Heart right ventricle (tissue), 16 donors: ENCODE measurements around the gene MTHFSD. TPM values are rescaled to one million over a fixed set of nuclear protein-coding genes. Genes with fewer than 3 reads are reported as not detected.

Source experiments
- ATAC-seq, 8 donors: fragments of 200-7000 bp; cut with Tn5 transposase; one replicate each; pipeline ENCODE4 v1.9.1; 2020; ENCODE audit warnings: mild to moderate bottlenecking in 8 of 8, moderate library complexity in 8 of 8, moderate number of reproducible peaks in 1 of 8
- DNase-seq, 2 donors: peaks; one replicate each; pipeline ENCODE4 v3.0.0-alpha.2; 2020
- H3K27ac ChIP-seq, 10 donors: fragments of 200-600 bp; sonication (generic) in 2 of 10; one replicate each; pipeline versions ENCODE4 v1.5.0 to v1.8.0; 2020 to 2022; ENCODE audit warnings: mild to moderate bottlenecking in 3 of 10
- H3K27me3 ChIP-seq, 7 donors: fragments of 200-600 bp; one replicate each; pipeline ENCODE4 v1.8.0; 2021 to 2022; ENCODE audit warnings: mild to moderate bottlenecking in 2 of 7
- H3K36me3 ChIP-seq, 9 donors: fragments of 200-600 bp; sonication (generic) in 1 of 9; one replicate each; pipeline versions ENCODE4 v1.5.0 to v1.8.0; 2020 to 2022; ENCODE audit warnings: mild to moderate bottlenecking in 2 of 9
- H3K4me1 ChIP-seq, 9 donors: fragments of 200-600 bp; sonication (generic) in 1 of 9; one replicate each; pipeline versions ENCODE4 v1.5.0 to v1.8.0; 2020 to 2022; ENCODE audit warnings: mild to moderate bottlenecking in 4 of 9
- H3K4me3 ChIP-seq, 10 donors: fragments of 200-600 bp; sonication (generic) in 2 of 10; one replicate each; pipeline versions ENCODE4 v1.5.0 to v1.8.0; 2020 to 2022; ENCODE audit warnings: mild to moderate bottlenecking in 7 of 10, moderate library complexity in 2 of 10
- H3K9me3 ChIP-seq, 11 donors: fragments of 200-600 bp in 10 of 11; sonication (generic) in 2 of 11; one replicate each; pipeline versions ENCODE4 v1.5.0 to v1.8.0; 2013 to 2022; ENCODE audit warnings: mild to moderate bottlenecking in 2 of 11, control low read depth in 1 of 11, moderate library complexity in 1 of 11
- CTCF ChIP-seq, 9 donors: fragments of 200-600 bp; sonication (generic) in 2 of 9; IDR thresholded peaks; one replicate each; pipeline versions ENCODE4 v1.5.0 to v1.8.0; 2021 to 2022; ENCODE audit warnings: antibody characterized with exemption in 9 of 9, mild to moderate bottlenecking in 5 of 9, moderate library complexity in 1 of 9
- WGBS, 2 donors: extraction: QIAGEN DNeasy Blood & Tissue Kit; methylation state at CpG; one replicate each; pipeline ENCODE4 v1.1.7; 2013; ENCODE audit warnings: inconsistent platforms in 1 of 2; 5-methylcytosine and 5-hydroxymethylcytosine counted together
- intact Hi-C, 10 donors: fragments of 100-400 bp; cut with DNase I; formaldehyde crosslinking; loops; one replicate each; pipeline versions ENCODE4 v1.11.1 to v1.14.2; 2022
- polyA plus RNA-seq, 2 donors: library from polyadenylated mRNA; stranded (reverse); fragments of 200-250 nt; gene quantifications; one replicate each; pipeline ENCODE4 v1.2.3, GENCODE V29; 2013
- total RNA-seq, 10 donors: library from RNA; stranded (reverse); fragmentation: NEBNext Ultra II Directional in 3 of 10; extraction: Animal tissue kit (Norgen Biotek cat#: 25700) in 3 of 10; gene quantifications; one replicate each; pipeline versions ENCODE4 v1.2.1 to v1.2.4, GENCODE V29; 2021 to 2023
- donor health status: Arrhythmogenic right ventricular cardiomyopathy.
- donor health status: ischemic (EF 13 %, LVEDD 7.1; RV severe dilation, severe dysfunction).
- donor health status: healthy with polysubstance abuse.
- donor health status: DM: no; HTN: yes; CAD: no.
- donor health status: DM: no; HTN: no; CAD: no.
- donor health status: ischemic (EF 25% LVEDD 6.9; RV normal size, moderate dysfunction).
- donor health status: ischemic (EF 25% LVEDD 5.7; RV mildly dilated, moderate dysfunction).
- donor health status: healthy.
- donor health status: DM: yes; HTN: yes; CAD: no.
- donor health status: Ischemic cardiomyopathy.
- donor health status: ischemic (EF 35%, LVEDD 5.7; RV mildly dilated, moderate dysfunction).
- donor health status: nonischemic (EF 11% LVEDD 7.7; RV severe dilation, severe dysfunction).
- donor health status: DM: yes; HTN: yes; CAD: no.
- donor health status: PGD.
- donor health status: ischemic (EF 29% LVEDD 5.4; RV normal size, mild dysfunction).
- donor health status: nonischemic (EF 23%, LVEDD 6.1; RV moderate dilation, normal function).

The MTHFSD gene
- total and polyA plus RNA-seq, 12 donors = 5.1 to 13.1 (median 11.3) TPM

DNA sequence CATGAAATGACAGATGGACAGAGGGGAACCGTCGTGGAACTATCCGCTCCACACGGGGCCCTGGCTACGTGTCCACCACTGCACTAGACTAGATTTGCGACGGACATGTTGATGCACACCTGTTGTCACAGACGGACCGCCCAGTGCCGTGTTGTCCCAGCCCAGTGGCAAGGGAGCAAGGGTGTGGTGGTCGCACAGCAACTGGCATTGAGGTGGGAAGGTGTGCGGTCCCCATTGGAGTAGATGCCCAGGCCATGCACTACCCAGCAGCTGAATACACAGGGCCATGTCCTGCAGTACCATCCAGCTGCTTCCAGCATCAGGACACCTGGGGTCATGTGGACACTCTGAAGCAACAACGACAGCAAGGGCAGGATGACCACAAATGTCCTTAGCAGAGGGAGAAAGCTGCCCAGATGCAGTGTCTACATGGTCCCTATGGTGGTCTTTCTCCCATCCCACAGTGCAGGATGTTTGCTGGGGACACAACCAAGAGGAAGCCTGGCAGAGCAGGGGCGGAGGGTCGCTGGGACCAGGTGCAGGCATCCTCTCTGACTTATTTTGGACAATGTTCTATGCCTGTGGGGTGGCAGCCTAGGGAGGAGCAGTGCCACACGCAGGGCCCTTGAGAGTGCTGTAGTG lies 35.9 kb downstream of the MTHFSD start:
- WGBS, 2 donors = 88 to 89% methylated on average over 16 of the region's 16 CpGs
- no peak for ATAC-seq
- intact Hi-C loops = loop anchor here (2.0 to 10.0 kb wide), 8 partner anchors 176 to 704 kb away; no protein-coding TSS in a partner anchor
- Histone ChIP-seq H3K27ac (no peak overlapping the region), H3K36me3 (no peaks in the 10 kb centered on the region), H3K9me3 (no peaks in the 10 kb centered on the region), H3K4me1 (peaks cover 0 to 29% (median 15%) of the 10 kb centered on the region in 9 donors), H3K27me3 (peaks cover 13 to 100% (median 92%) of the 10 kb centered on the region in 7 donors), H3K4me3 (no peak overlapping the region)
- no peak for TF ChIP-seq CTCF (IDR thresholded peaks at IDR 0.05)
- DNase-seq = no peak

DNA sequence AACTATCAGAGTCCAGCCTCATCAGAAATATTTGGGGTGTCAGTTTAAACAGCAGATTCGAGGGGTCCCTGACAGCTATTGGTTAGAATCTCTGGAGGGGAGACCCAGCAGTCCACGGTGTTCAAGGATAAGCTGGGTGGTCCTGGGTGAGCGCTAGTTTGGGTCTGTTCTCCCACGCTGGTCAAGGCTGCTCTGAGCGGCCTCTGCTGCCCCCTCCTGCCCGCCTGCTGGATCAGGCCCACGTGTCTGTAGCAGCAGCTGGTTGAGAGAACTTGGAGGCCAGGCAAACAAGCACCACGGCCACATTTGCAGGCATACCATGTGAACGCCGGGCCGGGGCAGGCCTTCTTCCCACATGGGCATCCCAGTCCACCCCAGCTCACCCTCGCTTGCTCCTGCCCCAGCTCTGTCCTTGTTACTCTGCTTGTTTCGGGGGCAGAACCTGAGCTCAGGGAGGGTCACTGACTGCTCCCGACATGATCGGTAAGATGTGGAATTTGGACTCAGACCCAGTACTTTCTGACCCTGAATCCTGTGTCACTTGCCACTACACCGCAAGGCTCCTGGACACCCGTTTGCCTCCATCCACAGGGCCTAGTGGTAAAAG lies 37.3 kb downstream of the MTHFSD start:
- TF ChIP-seq CTCF (IDR thresholded peaks at IDR 0.05) = peak; percentile 43 to 89 (median 75)
- Histone ChIP-seq H3K9me3 (no peaks in the 10 kb centered on the region), H3K36me3 (no peaks in the 10 kb centered on the region), H3K27me3 (peaks cover 24 to 100% (median 97%) of the 10 kb centered on the region in 7 donors), H3K4me1 (peaks cover 0 to 29% (median 15%) of the 10 kb centered on the region in 9 donors), H3K4me3 (no peak overlapping the region), H3K27ac (no peak overlapping the region)
- ATAC-seq (peak; percentile 62 to 82 (median 78)), DNase-seq (peak; percentile 34 to 65)
- intact Hi-C loops = loop anchor here (1.0 to 10.0 kb wide), 11 partner anchors 175 to 703 kb away; no protein-coding TSS in a partner anchor
- WGBS, 2 donors = 21 to 25% methylated on average over 17 of the region's 17 CpGs

GRCh38 chr16:86517033-86517432 lies 38.0 kb downstream of the MTHFSD start:
- 43 to 47% methylated on average over 9 of the region's 9 CpGs for WGBS, 2 donors
- H3K36me3 ChIP-seq = no peaks in the 10 kb centered on the region
- H3K27me3 ChIP-seq = peaks cover 28 to 100% (median 99%) of the 10 kb centered on the region in 7 donors
- DNase-seq (no peak), ATAC-seq (no peak)
- intact Hi-C loops = loop anchor here (1.0 to 10.0 kb wide), 7 partner anchors 175 to 702 kb away; no protein-coding TSS in a partner anchor
- H3K9me3 ChIP-seq = no peaks in the 10 kb centered on the region
- peaks cover 0 to 29% (median 15%) of the 10 kb centered on the region in 9 donors for H3K4me1 ChIP-seq
- H3K4me3 ChIP-seq = no peak overlapping the region
- no peak overlapping the region for H3K27ac ChIP-seq
- TF ChIP-seq CTCF (IDR thresholded peaks at IDR 0.05) = no peak

GRCh38 chr16:86516623-86517003 lies 38.4 kb downstream of the MTHFSD start:
- 7 to 23% methylated on average over 29 of the region's 29 CpGs for WGBS, 2 donors
- no peaks in the 10 kb centered on the region for H3K9me3 ChIP-seq
- H3K36me3 ChIP-seq = no peaks in the 10 kb centered on the region
- no peak overlapping the region for H3K27ac ChIP-seq
- DNase-seq = no peak
- H3K4me3 ChIP-seq = no peak overlapping the region
- H3K4me1 ChIP-seq = peaks cover 0 to 31% (median 15%) of the 10 kb centered on the region in 9 donors
- ATAC-seq = no peak
- no peak for TF ChIP-seq CTCF (IDR thresholded peaks at IDR 0.05)
- H3K27me3 ChIP-seq = peaks cover 33 to 100% (median 99%) of the 10 kb centered on the region in 7 donors
- intact Hi-C loops = loop anchor here (1.0 to 10.0 kb wide), 7 partner anchors 174 to 702 kb away; no protein-coding TSS in a partner anchor
